Gastrocnemius medialis (tissue), 4 donors: Measurements from ENCODE around the gene NAA16. TPM values are rescaled to one million over a fixed set of nuclear protein-coding genes. Genes with fewer than 3 reads are reported as not detected.
A peak's percentile ranks its signal among the peaks of the same experiment; 100 is the strongest.
"Not testable (repeated sequence)": the region's sequence is repeated elsewhere in the genome, so short reads cannot be mapped to it uniquely, and the experiment has no call there.

Experiments
- ATAC-seq, 2 donors: fragments of 150-250 bp; one replicate each; pipeline ENCODE4 v1.9.1; 2016
- DNase-seq, 2 donors: peaks; one replicate each; pipeline ENCODE4 v3.0.0-alpha.2; 2019
- H3K27ac ChIP-seq, 4 donors: fragments of 200-600 bp; sonication (generic); 1 replicate in 1 of 4; 2 replicates in 3 of 4; pipeline ENCODE4 v1.5.1; 2016 to 2018; ENCODE audit warnings: mild to moderate bottlenecking in 2 of 4, moderate library complexity in 1 of 4
- H3K27me3 ChIP-seq, 3 donors: fragments of 200-600 bp; sonication (generic) in 2 of 3; 1 replicate in 1 of 3; 2 replicates in 2 of 3; pipeline versions ENCODE4 v1.5.1 to v1.6.0; 2016 to 2019; ENCODE audit warnings: mild to moderate bottlenecking in 1 of 3, moderate library complexity in 1 of 3
- H3K36me3 ChIP-seq, 2 donors: fragments of 200-600 bp; sonication (generic) in 1 of 2; one replicate each; pipeline ENCODE4 v1.5.1; 2017 to 2018
- H3K4me1 ChIP-seq, 2 donors: fragments of 200-600 bp; sonication (generic) in 1 of 2; one replicate each; pipeline ENCODE4 v1.5.1; 2016 to 2017; ENCODE audit warnings: mild to moderate bottlenecking in 2 of 2
- H3K4me3 ChIP-seq, 4 donors: fragments of 200-600 bp; sonication (generic) in 3 of 4; 1 replicate in 1 of 4; 2 replicates in 3 of 4; pipeline ENCODE4 v1.5.1; 2016 to 2019; ENCODE audit warnings: mild to moderate bottlenecking in 2 of 4
- H3K9me3 ChIP-seq, 3 donors: fragments of 200-600 bp; sonication (generic) in 2 of 3; 1 replicate in 1 of 3; 2 replicates in 2 of 3; pipeline ENCODE4 v1.5.1; 2016 to 2019
- CTCF ChIP-seq, 5 experiments: fragments of 450-650 bp in 3 of 5; fragments of 200-600 bp in 2 of 5; sonication (generic) in 2 of 5; IDR thresholded peaks in 4 of 5; conservative IDR thresholded peaks in 1 of 5; 1 replicate in 4 of 5; 2 replicates in 1 of 5; pipeline ENCODE4 v1.5.1; 2016 to 2019; ENCODE audit warnings: antibody characterized with exemption in 5 of 5, mild to moderate bottlenecking in 3 of 5, moderate library complexity in 3 of 5
- POLR2A ChIP-seq, 2 donors: fragments of 450-650 bp; IDR thresholded peaks; one replicate each; pipeline ENCODE4 v1.6.1; 2017; ENCODE audit warnings: antibody characterized with exemption in 2 of 2, mild to moderate bottlenecking in 2 of 2, moderate library complexity in 2 of 2
- in situ Hi-C, 4 donors: fragments of 200-750 bp; cut with MboI; loops; one replicate each; pipeline versions ENCODE4 v1.15.0 to v1.8.0; 2017; ENCODE audit warnings: low sequenced_read_pairs in 4 of 4
- intact Hi-C: fragments of 100-400 bp; cut with DNase I; formaldehyde crosslinking; loops from one replicate; pipeline ENCODE4 v1.15.1; 2023; ENCODE audit warnings: low total_unique reads
- total RNA-seq, 4 donors: library from RNA; depleted of rRNA; stranded (reverse); fragments of >200 nt; gene quantifications; one replicate each; pipeline versions ENCODE4 v1.1.0 to v1.2.3, GENCODE V29; 2016

NAA16 gene
- total RNA-seq, 4 donors from 2014 or later: 8.2 to 30.5 (median 11.6) TPM

DNA sequence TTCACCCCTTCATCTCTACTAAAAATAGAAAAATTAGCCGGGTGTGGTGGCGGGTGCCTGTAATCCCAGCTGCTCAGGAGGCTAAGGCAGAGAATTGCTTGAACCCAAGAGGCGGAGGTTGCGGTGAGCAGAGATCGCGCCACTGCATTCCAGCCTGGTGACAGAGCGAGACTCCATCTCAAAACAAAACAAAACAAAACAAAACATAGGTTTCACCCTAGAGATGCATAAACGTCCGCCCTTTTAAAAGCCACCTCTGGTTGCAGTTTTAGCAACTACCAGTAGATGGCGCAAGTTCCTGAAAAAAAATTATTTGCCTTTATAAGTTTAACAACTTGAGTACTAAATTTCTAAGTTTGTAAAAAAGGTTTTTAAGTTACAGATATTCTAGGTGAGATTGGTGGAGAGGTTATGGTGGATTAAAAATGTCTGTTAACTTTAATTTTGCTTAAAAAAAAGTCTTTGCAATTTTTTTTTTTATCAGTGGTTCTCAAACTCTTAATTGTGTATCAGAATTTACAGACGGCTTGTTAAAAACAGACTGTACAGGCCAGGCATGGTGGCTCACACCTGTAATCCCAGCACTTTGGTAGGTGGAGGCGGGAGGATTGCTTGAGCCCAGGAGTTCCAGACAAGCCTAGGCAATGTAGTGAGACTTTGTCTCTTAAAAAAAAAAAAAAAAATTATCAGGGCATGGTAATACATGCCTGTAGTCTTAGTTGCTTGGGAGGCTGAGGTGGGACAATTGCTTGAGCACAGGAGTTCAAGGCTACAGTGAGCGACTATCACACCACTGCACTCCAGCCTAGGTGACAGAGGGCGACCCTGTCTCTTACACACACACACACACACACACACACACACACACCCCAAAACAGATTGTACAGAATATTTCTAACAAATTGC is 42.1 kb downstream of the NAA16 start:
- in situ Hi-C loops: loop anchor here in 3 of 4 donors (5.0 to 25.0 kb wide), 3 partner anchors 294 to 759 kb away; no protein-coding TSS in a partner anchor
- DNase-seq (no peak), ATAC-seq (peak; percentile 30 to 58)
- Histone ChIP-seq H3K36me3 (peaks cover 0 to 2% of the 10 kb centered on the region in 2 donors), H3K4me1 (peaks cover 12 to 13% of the 10 kb centered on the region in 2 donors), H3K27ac (no peak overlapping the region), H3K4me3 (no peak overlapping the region), H3K9me3 (no peaks in the 10 kb centered on the region), H3K27me3 (no peaks in the 10 kb centered on the region)
- intact Hi-C loops: loop anchor here (1.0 kb wide), 1 partner anchor 300 kb away; no protein-coding TSS in a partner anchor
- TF ChIP-seq POLR2A (IDR thresholded peaks at IDR 0.05) (no peak), CTCF (IDR thresholded peaks at IDR 0.05 in 4 of 5, conservative IDR thresholded peaks at IDR 0.05 in 1 of 5) (peak; percentile 58 to 86 (median 72))

DNA sequence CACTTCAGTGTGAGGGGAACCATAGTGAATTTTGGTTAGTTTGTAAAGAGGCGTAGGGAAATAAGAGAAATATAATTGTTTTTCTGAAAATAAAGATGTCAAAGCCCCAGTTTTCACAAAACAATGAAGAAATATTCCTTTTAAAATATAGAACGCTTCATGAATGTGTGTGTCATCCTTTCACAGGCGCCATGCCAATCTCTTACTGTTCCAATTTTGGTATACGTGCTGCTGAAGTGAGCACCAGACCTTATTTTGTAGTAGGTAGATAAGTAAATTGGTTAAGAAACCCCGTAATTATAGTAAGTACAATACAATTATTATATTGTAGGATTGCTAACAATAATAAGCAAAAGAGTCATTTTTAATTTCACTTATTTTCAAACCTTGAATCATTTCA is 43.3 kb downstream of the NAA16 start:
- H3K4me3 ChIP-seq: no peak overlapping the region
- no peaks in the 10 kb centered on the region for H3K27me3 ChIP-seq
- DNase-seq (no peak), ATAC-seq (no peak)
- H3K36me3 ChIP-seq: peaks cover 0 to 15% of the 10 kb centered on the region in 2 donors
- in situ Hi-C loops (loop anchor here in 3 of 4 donors (5.0 to 25.0 kb wide), 3 partner anchors 293 to 758 kb away; no protein-coding TSS in a partner anchor), intact Hi-C loops (no loop called here)
- TF ChIP-seq CTCF (IDR thresholded peaks at IDR 0.05 in 4 of 5, conservative IDR thresholded peaks at IDR 0.05 in 1 of 5): no peak
- no peak for TF ChIP-seq POLR2A (IDR thresholded peaks at IDR 0.05)
- H3K4me1 ChIP-seq: peaks cover 12 to 13% of the 10 kb centered on the region in 2 donors
- H3K9me3 ChIP-seq: no peaks in the 10 kb centered on the region
- no peak overlapping the region for H3K27ac ChIP-seq

DNA sequence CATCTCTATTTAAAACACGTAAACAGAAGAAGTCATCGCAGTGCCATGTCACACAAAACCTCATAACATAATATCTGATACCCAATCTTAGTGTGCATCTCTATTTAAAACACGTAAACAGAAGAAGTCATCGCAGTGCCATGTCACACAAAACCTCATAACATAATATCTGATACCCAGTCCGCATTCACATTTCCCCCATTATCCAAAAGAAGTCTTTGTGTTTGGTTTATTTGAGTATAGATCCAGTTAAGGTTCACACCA is 45.2 kb downstream of the NAA16 start:
- H3K9me3 ChIP-seq, H3K4me3 ChIP-seq, H3K27ac ChIP-seq, H3K27me3 ChIP-seq, intact Hi-C loops, DNase-seq, ATAC-seq: not testable (repeated sequence)
- Histone ChIP-seq H3K4me1 (peaks cover 12 to 13% of the 10 kb centered on the region in 2 donors), H3K36me3 (peaks cover 0 to 24% of the 10 kb centered on the region in 2 donors)
- in situ Hi-C loops: loop anchor here in 2 of 4 donors (25.0 kb wide), 2 partner anchors 306 to 756 kb away; no protein-coding TSS in a partner anchor

- intact Hi-C loops (no loop called here), in situ Hi-C loops (loop anchor here in 2 of 4 donors (25.0 kb wide), 2 partner anchors 306 to 756 kb away; no protein-coding TSS in a partner anchor)
- H3K27ac ChIP-seq: no peak overlapping the region
- peaks cover 12 to 13% of the 10 kb centered on the region in 2 donors for H3K4me1 ChIP-seq
- no peak for TF ChIP-seq CTCF (IDR thresholded peaks at IDR 0.05 in 4 of 5, conservative IDR thresholded peaks at IDR 0.05 in 1 of 5)
- TF ChIP-seq POLR2A (IDR thresholded peaks at IDR 0.05): no peak
- no peaks in the 10 kb centered on the region for H3K27me3 ChIP-seq
- ATAC-seq: no peak
- no peak overlapping the region for H3K4me3 ChIP-seq
- no peak for DNase-seq
- peaks cover 0 to 29% of the 10 kb centered on the region in 2 donors for H3K36me3 ChIP-seq
- no peaks in the 10 kb centered on the region for H3K9me3 ChIP-seq
Measured at GRCh38 chr13:41356786-41357185, 45.7 kb downstream of the NAA16 start.

- H3K4me1 ChIP-seq: no peaks in the 10 kb centered on the region
- H3K9me3 ChIP-seq: no peaks in the 10 kb centered on the region
- H3K27me3 ChIP-seq: no peaks in the 10 kb centered on the region
- ATAC-seq (no peak), DNase-seq (no peak)
- no peak for TF ChIP-seq CTCF (IDR thresholded peaks at IDR 0.05 in 4 of 5, conservative IDR thresholded peaks at IDR 0.05 in 1 of 5)
- no peak for TF ChIP-seq POLR2A (IDR thresholded peaks at IDR 0.05)
- intact Hi-C loops (no loop called here), in situ Hi-C loops (loop anchor here in 2 of 4 donors (25.0 kb wide), 2 partner anchors 301 to 751 kb away; no protein-coding TSS in a partner anchor)
- peaks cover 0 to 65% of the 10 kb centered on the region in 2 donors for H3K36me3 ChIP-seq
- no peak overlapping the region for H3K4me3 ChIP-seq
- H3K27ac ChIP-seq: no peak overlapping the region
Measured at GRCh38 chr13:41361491-41361890, 50.4 kb downstream of the NAA16 start.
